CD4-positive, alpha-beta memory T cell (primary cell): ENCODE results near the gene NDOR1. TPM values are rescaled to one million over a fixed set of nuclear protein-coding genes. Genes with fewer than 3 reads are reported as not detected.

Source experiments
- CTCF ChIA-PET: fragments of 350-600 bp; sonication (Branson Sonifier 250); formaldehyde crosslinking; loops from one replicate; lab custom pipeline; 2021; ENCODE audit warnings: inconsistent platforms; ENCODE audit not compliant: partially characterized antibody; lab: Charles Lee
- POLR2A ChIA-PET: fragments of 350-600 bp; sonication (Branson Sonifier 250); formaldehyde crosslinking; loops from one replicate; lab custom pipeline; 2021; ENCODE audit not compliant: partially characterized antibody; lab: Charles Lee
- DNase-seq, 5 donors: peaks; one replicate each; pipeline versions ENCODE4 v3.0.0 to v3.0.0-alpha.2; 2020 to 2022; ENCODE audit warnings: mixed read lengths in 1 of 5
- H3K27ac ChIP-seq: one replicate; pipeline ENCODE4 v1.7.0; 2013; ENCODE audit warnings: low read depth, low read length
- H3K27me3 ChIP-seq: 2 replicates; pipeline ENCODE4 v1.7.0; 2013; ENCODE audit warnings: mild to moderate bottlenecking, low read length, moderate library complexity; ENCODE audit not compliant: insufficient read depth
- H3K36me3 ChIP-seq: 2 replicates; pipeline ENCODE4 v1.7.0; 2013; ENCODE audit warnings: mild to moderate bottlenecking, low read length, moderate library complexity; ENCODE audit not compliant: insufficient read depth
- H3K4me1 ChIP-seq: 2 replicates; pipeline ENCODE4 v1.7.0; 2013; ENCODE audit warnings: mild to moderate bottlenecking, low read length, moderate library complexity; ENCODE audit not compliant: insufficient read depth
- H3K4me3 ChIP-seq, 2 donors: one replicate each; pipeline ENCODE4 v1.7.0; 2013; ENCODE audit warnings: low read length in 2 of 2, mild to moderate bottlenecking in 1 of 2
- H3K9me3 ChIP-seq, 2 donors: one replicate each; pipeline ENCODE4 v1.7.0; 2013; ENCODE audit warnings: low read length in 2 of 2, control low read depth in 1 of 2; ENCODE audit not compliant: control insufficient read depth in 1 of 2
- H3K27ac Mint-ChIP-seq, 7 donors: one replicate each; pipeline ENCODE4 v1.8.0; 2020 to 2021; ENCODE audit warnings: mixed read lengths in 7 of 7, mild to moderate bottlenecking in 6 of 7, inconsistent platforms in 3 of 7, moderate library complexity in 3 of 7
- H3K27me3 Mint-ChIP-seq, 2 donors: one replicate each; pipeline ENCODE4 v1.8.0; 2020 to 2021; ENCODE audit warnings: mixed read lengths in 2 of 2
- H3K36me3 Mint-ChIP-seq, 2 donors: one replicate each; pipeline ENCODE4 v1.8.0; 2020 to 2021; ENCODE audit warnings: mixed read lengths in 2 of 2, inconsistent platforms in 1 of 2, mild to moderate bottlenecking in 1 of 2
- H3K4me1 Mint-ChIP-seq, 4 donors: one replicate each; pipeline ENCODE4 v1.8.0; 2020 to 2021; ENCODE audit warnings: mixed read lengths in 4 of 4, mild to moderate bottlenecking in 1 of 4
- H3K4me3 Mint-ChIP-seq, 8 donors: one replicate each; pipeline ENCODE4 v1.8.0; 2020 to 2021; ENCODE audit warnings: mixed read lengths in 8 of 8, mild to moderate bottlenecking in 7 of 8, moderate library complexity in 6 of 8, inconsistent platforms in 3 of 8
- H3K9me3 Mint-ChIP-seq, 8 donors: one replicate each; pipeline ENCODE4 v1.8.0; 2020 to 2021; ENCODE audit warnings: mixed read lengths in 8 of 8, mild to moderate bottlenecking in 5 of 8, inconsistent platforms in 3 of 8, moderate library complexity in 1 of 8
- intact Hi-C: fragments of 100-400 bp; cut with micrococcal nuclease; formaldehyde crosslinking; loops from one replicate; pipeline ENCODE4 v1.15.1; 2023
- polyA plus RNA-seq, 2 donors: library from polyadenylated mRNA; unstranded; fragments of 300-500 nt; fragmentation: Illumina TruSeq; gene quantifications; one replicate each; pipeline ENCODE4 v1.2.3, GENCODE V29; 2021
- total RNA-seq, 2 experiments: library from RNA; stranded (reverse); gene quantifications; one replicate each; pipeline ENCODE4 v1.2.3, GENCODE V29; 2021

NDOR1 gene
- total and polyA plus RNA-seq, 4 experiments from 2014 or later, result 4.6 to 37.1 (median 23.1) TPM

GRCh38 chr9:137173796-137174664 is 31.5 kb upstream of the NDOR1 start:
- Histone ChIP-seq H3K4me1 (no peaks in the 10 kb centered on the region), H3K27ac (no peak overlapping the region), H3K36me3 (no peaks in the 10 kb centered on the region), H3K4me3 (no peak overlapping the region), H3K27me3 (peaks cover 23% of the 10 kb centered on the region), H3K9me3 (no peaks in the 10 kb centered on the region)
- Mint-ChIP-seq H3K4me3 (no peak overlapping the region), H3K9me3 (no peaks in the 10 kb centered on the region), H3K4me1 (peaks cover 2 to 13% (median 7%) of the 10 kb centered on the region in 4 donors), H3K27ac (peak overlapping the region in 1 of 7 donors; percentile 64), H3K36me3 (peaks cover 4 to 10% of the 10 kb centered on the region in 2 donors), H3K27me3 (peaks cover 4 to 7% of the 10 kb centered on the region in 2 donors)
- no peak for DNase-seq
- intact Hi-C loops, result loop anchor here (2.0 kb wide), 1 partner anchor 53 kb away; no protein-coding TSS in a partner anchor
- POLR2A ChIA-PET, result interaction anchor here (0.5 to 2.5 kb wide), 2 partner anchors 15 to 111 kb away, joined by 3 to 8 read pairs; partner anchors contain the start of genes ANAPC2 and SSNA1
- CTCF ChIA-PET, result no interaction called here

GRCh38 chr9:137174722-137175293 is 30.7 kb upstream of the NDOR1 start:
- Histone ChIP-seq H3K27me3 (peaks cover 20% of the 10 kb centered on the region), H3K4me1 (no peaks in the 10 kb centered on the region), H3K4me3 (no peak overlapping the region), H3K36me3 (no peaks in the 10 kb centered on the region), H3K9me3 (no peaks in the 10 kb centered on the region), H3K27ac (no peak overlapping the region)
- CTCF ChIA-PET, result no interaction called here
- DNase-seq, result no peak
- Mint-ChIP-seq H3K4me3 (no peak overlapping the region), H3K27me3 (peaks cover 4 to 7% of the 10 kb centered on the region in 2 donors), H3K9me3 (no peaks in the 10 kb centered on the region), H3K36me3 (peaks cover 4 to 12% of the 10 kb centered on the region in 2 donors), H3K27ac (no peak overlapping the region), H3K4me1 (peaks cover 2 to 13% (median 7%) of the 10 kb centered on the region in 4 donors)
- POLR2A ChIA-PET, result interaction anchor here (0.5 to 2.5 kb wide), 6 partner anchors 13 to 110 kb away, joined by 3 to 8 read pairs (median 3); partner anchors contain the start of genes ANAPC2, SSNA1 and TPRN
- intact Hi-C loops, result loop anchor here (2.0 kb wide), 1 partner anchor 54 kb away; no protein-coding TSS in a partner anchor

- peak overlapping the region in 1 of 7 donors; percentile 42 for H3K27ac Mint-ChIP-seq
- H3K9me3 Mint-ChIP-seq, result no peaks in the 10 kb centered on the region
- H3K27me3 Mint-ChIP-seq, result peaks cover 0 to 4% of the 10 kb centered on the region in 2 donors
- DNase-seq, result no peak
- intact Hi-C loops, result loop anchor here (2.0 kb wide), 1 partner anchor 55 kb away; no protein-coding TSS in a partner anchor
- peaks cover 1% of the 10 kb centered on the region for H3K36me3 ChIP-seq
- H3K27ac ChIP-seq, result no peak overlapping the region
- peaks cover 4 to 16% of the 10 kb centered on the region in 2 donors for H3K36me3 Mint-ChIP-seq
- POLR2A ChIA-PET, result interaction anchor here (0.6 to 2.5 kb wide), 5 partner anchors 12 to 46 kb away, joined by 3 to 8 read pairs (median 3); partner anchors contain the start of genes ANAPC2, SSNA1 and TPRN
- H3K4me3 ChIP-seq, result no peak overlapping the region
- H3K9me3 ChIP-seq, result no peaks in the 10 kb centered on the region
- no peaks in the 10 kb centered on the region for H3K4me1 ChIP-seq
- H3K4me3 Mint-ChIP-seq, result no peak overlapping the region
- peaks cover 2 to 13% (median 7%) of the 10 kb centered on the region in 4 donors for H3K4me1 Mint-ChIP-seq
- CTCF ChIA-PET, result interaction anchor here (1.3 kb wide), 1 partner anchor 52 kb away, joined by 4 read pairs; no protein-coding TSS in a partner anchor
- H3K27me3 ChIP-seq, result peaks cover 14% of the 10 kb centered on the region
These were observed 30.0 kb upstream of the NDOR1 start for GRCh38 chr9:137175345-137175961.

GRCh38 chr9:137176302-137177182 is 29.0 kb upstream of the NDOR1 start:
- H3K27ac Mint-ChIP-seq, result peak overlapping the region in 2 of 7 donors; percentile 42 to 59
- H3K36me3 Mint-ChIP-seq, result peaks cover 4 to 17% of the 10 kb centered on the region in 2 donors
- Histone ChIP-seq H3K27ac (no peak overlapping the region), H3K9me3 (no peaks in the 10 kb centered on the region), H3K4me3 (no peak overlapping the region), H3K4me1 (no peaks in the 10 kb centered on the region), H3K36me3 (peaks cover 12% of the 10 kb centered on the region), H3K27me3 (peaks cover 4% of the 10 kb centered on the region)
- ChIA-PET CTCF (interaction anchor here (0.8 to 1.5 kb wide), 6 partner anchors 12 to 60 kb away, joined by 3 to 4 read pairs (median 4); partner anchors contain the start of genes ANAPC2, RNF224 and SSNA1), POLR2A (interaction anchor here (0.8 to 2.5 kb wide), 5 partner anchors 12 to 64 kb away, joined by 3 to 8 read pairs (median 5); partner anchors contain the start of genes ANAPC2, SSNA1, TPRN and TUBB4B)
- peaks cover 2 to 13% (median 7%) of the 10 kb centered on the region in 4 donors for H3K4me1 Mint-ChIP-seq
- peaks cover 0 to under 1% of the 10 kb centered on the region in 2 donors for H3K27me3 Mint-ChIP-seq
- peak overlapping the region in 1 of 8 donors; percentile 25 for H3K4me3 Mint-ChIP-seq
- intact Hi-C loops, result loop anchor here (1.0 kb wide), 1 partner anchor 51 kb away; the partner anchor contains the start of gene RNF224
- DNase-seq, result peak in 3 of 5 donors; percentile 21 to 31 (median 23)
- no peaks in the 10 kb centered on the region for H3K9me3 Mint-ChIP-seq

GRCh38 chr9:137178201-137178938 is 27.1 kb upstream of the NDOR1 start:
- Mint-ChIP-seq H3K9me3 (no peaks in the 10 kb centered on the region), H3K27me3 (no peaks in the 10 kb centered on the region), H3K4me3 (no peak overlapping the region), H3K4me1 (peaks cover 2 to 10% (median 7%) of the 10 kb centered on the region in 4 donors), H3K36me3 (peaks cover 9 to 24% of the 10 kb centered on the region in 2 donors), H3K27ac (no peak overlapping the region)
- H3K4me1 ChIP-seq, result no peaks in the 10 kb centered on the region
- no peaks in the 10 kb centered on the region for H3K27me3 ChIP-seq
- POLR2A ChIA-PET, result no interaction called here
- no peak for DNase-seq
- no peaks in the 10 kb centered on the region for H3K9me3 ChIP-seq
- H3K4me3 ChIP-seq, result no peak overlapping the region
- peaks cover 22% of the 10 kb centered on the region for H3K36me3 ChIP-seq
- H3K27ac ChIP-seq, result no peak overlapping the region
- CTCF ChIA-PET, result no interaction called here
- intact Hi-C loops, result no loop called here
